NCI-H1105 treated with DMSO at 0.1 percent for 48 hours (cell line): Measurements from ENCODE around the gene KLHL36.
"Not testable (repeated sequence)": the region's sequence is repeated elsewhere in the genome, so short reads cannot be mapped to it uniquely, and the experiment has no call there.

ENCODE experiments used
- DNase-seq: peaks from one replicate; lab custom pipeline; 2025; lab: John Stamatoyannopoulos, UW

The KLHL36 gene

GRCh38 chr16:84673203-84673535 is 24.9 kb downstream of the KLHL36 start:
- no peak for DNase-seq

GRCh38 chr16:84673561-84673960 is 25.2 kb downstream of the KLHL36 start:
- DNase-seq, result no peak

- DNase-seq, result no peak
Measured at GRCh38 chr16:84675423-84675822, 27.1 kb downstream of the KLHL36 start.

- DNase-seq, result no peak
Measured at GRCh38 chr16:84675884-84676283, 27.6 kb downstream of the KLHL36 start.

GRCh38 chr16:84677017-84677803 is 28.9 kb downstream of the KLHL36 start:
- no peak for DNase-seq

- DNase-seq, result no peak
Measured at GRCh38 chr16:84677849-84678248, 29.5 kb downstream of the KLHL36 start.

DNA sequence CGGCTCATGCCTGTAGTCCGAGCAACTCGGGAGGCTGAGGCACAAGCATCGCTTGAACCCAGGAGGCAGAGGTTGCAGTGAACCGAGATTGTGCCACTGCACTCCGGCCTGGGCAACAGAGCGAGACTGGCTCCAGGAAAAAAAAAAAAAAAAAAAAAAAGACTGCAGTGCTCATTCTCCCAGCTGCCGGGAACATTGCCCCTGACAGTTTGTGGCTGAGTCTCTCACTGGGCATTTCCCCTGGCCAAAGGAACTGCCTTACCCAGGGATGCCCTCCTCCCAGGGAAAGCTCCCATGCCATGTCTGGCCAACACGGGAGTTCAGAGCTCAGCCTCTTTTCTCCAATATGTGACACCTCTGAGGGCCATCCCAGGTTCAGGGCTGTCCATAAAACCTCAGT is 30.2 kb downstream of the KLHL36 start:
- no peak for DNase-seq

GRCh38 chr16:84680165-84680842 is 32.0 kb downstream of the KLHL36 start:
- no peak for DNase-seq

- DNase-seq, result no peak
Measured at GRCh38 chr16:84680843-84681629, 32.7 kb downstream of the KLHL36 start.

- no peak for DNase-seq
Measured at GRCh38 chr16:84683691-84684591, 35.6 kb downstream of the KLHL36 start.

- no peak for DNase-seq
Measured at GRCh38 chr16:84684592-84684965, 36.3 kb downstream of the KLHL36 start.

GRCh38 chr16:84685210-84685609 is 36.9 kb downstream of the KLHL36 start:
- no peak for DNase-seq

DNA sequence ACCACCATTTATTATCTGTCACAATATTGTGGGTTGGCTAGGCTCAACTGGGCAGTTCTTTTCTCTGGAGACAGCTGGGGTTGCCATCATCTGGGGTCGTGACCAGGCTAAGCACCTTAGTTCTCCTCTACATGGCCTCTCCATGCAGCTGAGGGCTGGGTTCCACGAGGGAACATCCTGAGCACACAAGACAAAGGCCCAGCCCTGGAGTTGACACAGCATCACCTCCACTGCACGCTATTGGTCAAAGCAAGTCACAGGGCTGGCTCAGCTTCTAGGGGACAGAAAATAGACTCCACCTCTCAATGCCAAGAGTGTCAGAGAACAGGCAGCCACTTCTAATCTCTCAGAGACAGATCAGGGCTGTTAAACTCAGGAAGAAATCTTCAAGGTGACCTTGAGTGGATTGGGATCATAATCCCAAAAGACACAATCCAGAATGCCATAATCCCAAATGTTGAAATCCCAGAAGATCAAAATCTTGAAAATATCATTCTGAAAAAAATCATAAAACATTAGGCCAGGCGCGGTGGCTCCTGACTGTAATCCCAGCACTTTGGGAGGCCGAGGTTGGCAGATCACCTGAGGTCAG is 38.5 kb downstream of the KLHL36 start:
- no peak for DNase-seq

DNA sequence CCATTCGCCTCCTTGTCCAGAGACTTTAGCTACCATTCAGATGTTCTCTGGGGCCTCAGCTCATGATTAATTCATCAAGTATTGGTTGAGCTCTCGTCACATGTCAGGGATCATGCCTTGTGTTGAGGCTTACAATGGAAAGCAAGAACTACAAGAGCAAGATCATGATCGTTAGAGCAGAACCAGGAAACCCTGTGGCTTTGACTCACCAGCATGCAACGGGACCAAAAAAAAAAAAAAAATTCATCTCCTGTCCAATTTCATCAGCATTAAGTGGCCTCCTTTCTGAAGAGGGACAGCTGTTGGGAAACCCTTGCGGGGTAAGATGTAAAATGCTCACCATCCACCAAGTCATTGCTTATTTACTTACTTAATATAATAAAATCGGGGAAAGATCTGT is 39.4 kb downstream of the KLHL36 start:
- DNase-seq, result no peak

DNA sequence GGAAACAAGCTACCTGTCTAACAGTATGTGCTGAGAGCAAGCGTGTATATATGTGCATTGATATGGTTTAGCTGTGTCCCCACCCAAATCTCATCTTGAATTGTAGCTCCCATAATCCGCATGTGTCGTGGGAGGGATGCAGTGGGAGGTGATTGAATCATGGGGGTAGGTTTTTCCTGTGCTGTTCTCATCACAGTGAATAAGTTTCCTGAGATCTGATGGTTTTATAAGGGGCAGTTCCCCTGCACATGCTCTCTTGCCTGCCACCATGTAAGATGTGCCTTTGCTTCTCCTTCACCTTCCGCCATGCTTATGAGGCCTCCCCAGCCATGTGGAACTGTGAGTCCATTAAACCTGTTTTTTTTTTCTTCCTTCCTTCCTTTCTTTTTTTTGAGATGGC is 39.9 kb downstream of the KLHL36 start:
- DNase-seq, result not testable (repeated sequence)

- no peak for DNase-seq
Measured at GRCh38 chr16:84689111-84689510, 40.8 kb downstream of the KLHL36 start.

DNA sequence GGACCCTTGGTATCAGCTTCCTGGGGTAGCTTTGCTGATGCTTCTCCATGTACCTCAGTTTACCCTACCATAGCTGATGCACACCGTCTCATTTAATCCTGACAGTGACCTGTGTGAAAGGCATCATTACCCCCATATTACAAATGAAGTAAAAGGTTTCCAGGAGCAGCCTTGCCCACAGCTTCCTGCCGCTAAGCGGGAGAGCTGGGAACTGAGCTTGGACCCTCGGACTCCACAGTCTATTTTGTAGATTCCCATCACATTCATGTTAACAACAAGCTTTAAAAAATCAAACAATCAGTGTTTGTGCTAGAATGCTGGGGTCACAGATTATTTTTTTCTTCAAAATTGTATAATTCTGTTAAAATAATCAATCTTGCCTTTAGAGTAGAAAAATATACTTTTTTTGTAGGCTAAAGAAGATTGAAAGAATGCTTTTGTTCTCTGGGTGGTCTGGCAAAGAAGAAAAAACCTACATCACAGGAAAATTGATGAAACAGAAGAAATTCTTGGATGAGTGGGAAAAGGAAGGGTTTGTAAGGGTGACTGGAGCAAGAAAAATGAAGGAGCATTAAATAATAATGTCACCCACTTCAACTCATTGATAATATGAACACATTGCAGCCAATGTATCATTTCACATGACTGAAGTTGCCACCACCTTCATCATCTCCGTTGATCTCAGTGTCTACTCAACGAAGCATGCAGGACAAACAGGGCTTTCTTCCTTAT is 41.9 kb downstream of the KLHL36 start:
- no peak for DNase-seq

- no peak for DNase-seq
Measured at GRCh38 chr16:84692451-84693214, 44.3 kb downstream of the KLHL36 start.

GRCh38 chr16:84693869-84694268 is 45.6 kb downstream of the KLHL36 start:
- not testable (repeated sequence) for DNase-seq

DNA sequence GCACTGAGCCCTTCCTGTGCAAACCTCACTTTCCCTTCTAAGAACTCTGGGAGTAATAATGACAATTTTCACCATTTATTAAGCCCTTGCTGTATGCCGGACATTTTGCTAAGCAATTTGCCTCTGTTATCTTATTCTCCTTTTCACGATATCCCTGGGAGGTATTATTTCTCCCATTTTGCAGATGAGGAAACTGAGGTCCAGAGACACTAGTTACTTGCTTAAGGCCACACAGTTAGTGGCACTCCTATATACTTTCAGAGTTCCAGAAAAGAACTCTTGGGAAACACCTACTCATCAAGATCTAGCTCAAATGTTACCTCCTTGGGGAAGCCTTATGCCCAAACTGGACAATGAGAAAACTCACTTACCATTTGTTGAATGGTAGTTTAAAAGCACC is 46.7 kb downstream of the KLHL36 start:
- DNase-seq, result no peak
